Left cardiac atrium (tissue), 4 donors: ENCODE results near the gene RUFY4. TPM values are rescaled to one million over a fixed set of nuclear protein-coding genes. Genes with fewer than 3 reads are reported as not detected.
"Not testable (repeated sequence)": the region's sequence is repeated elsewhere in the genome, so short reads cannot be mapped to it uniquely, and the experiment has no call there.

Source experiments
- ATAC-seq, 2 donors: fragments of 200-7000 bp; cut with Tn5 transposase; one replicate each; pipeline ENCODE4 v1.9.1; 2020; ENCODE audit warnings: mild to moderate bottlenecking in 2 of 2, moderate library complexity in 2 of 2
- DNase-seq: peaks from one replicate; pipeline ENCODE4 v3.0.0-alpha.2; 2020
- intact Hi-C, 2 donors: fragments of 100-400 bp; cut with DNase I; formaldehyde crosslinking; loops; one replicate each; pipeline versions ENCODE4 v1.14.1 to v1.15.1; 2022 to 2023
- total RNA-seq, 2 donors: library from RNA; stranded (reverse); fragmentation: NEBNext Ultra II Directional; extraction: Animal tissue kit (Norgen Biotek cat#: 25700); gene quantifications; one replicate each; pipeline ENCODE4 v1.2.1, GENCODE V29; 2021
- donor health status: DM: no; HTN: yes; CAD: no.
- donor health status: DM: no; HTN: yes; CAD: no; lungs with severe emphysema.
- donor health status: DM: yes; HTN: yes; CAD: no.
- donor health status: Dilated cardiomyopathy.

Gene RUFY4
- total RNA-seq, 2 donors from 2014 or later: not detected

- no peak for ATAC-seq
- intact Hi-C loops: loop anchor here in 1 of 2 donors (5.0 kb wide), 1 partner anchor 38 kb away; no protein-coding TSS in a partner anchor
- DNase-seq: no peak
These were observed 38.5 kb upstream of the RUFY4 start for GRCh38 chr2:218030409-218031195.

GRCh38 chr2:218031261-218031660, 37.8 kb upstream of the RUFY4 start:
- ATAC-seq (no peak), DNase-seq (no peak)
- intact Hi-C loops: loop anchor here in 1 of 2 donors (5.0 kb wide), 1 partner anchor 39 kb away; no protein-coding TSS in a partner anchor

GRCh38 chr2:218031771-218032257, 37.2 kb upstream of the RUFY4 start:
- no peak for ATAC-seq
- intact Hi-C loops: loop anchor here in 1 of 2 donors (5.0 kb wide), 1 partner anchor 40 kb away; no protein-coding TSS in a partner anchor
- no peak for DNase-seq

- DNase-seq: no peak
- intact Hi-C loops: loop anchor here in 1 of 2 donors (5.0 kb wide), 1 partner anchor 40 kb away; no protein-coding TSS in a partner anchor
- ATAC-seq: no peak
These were observed 36.5 kb upstream of the RUFY4 start for GRCh38 chr2:218032336-218033171.

DNA sequence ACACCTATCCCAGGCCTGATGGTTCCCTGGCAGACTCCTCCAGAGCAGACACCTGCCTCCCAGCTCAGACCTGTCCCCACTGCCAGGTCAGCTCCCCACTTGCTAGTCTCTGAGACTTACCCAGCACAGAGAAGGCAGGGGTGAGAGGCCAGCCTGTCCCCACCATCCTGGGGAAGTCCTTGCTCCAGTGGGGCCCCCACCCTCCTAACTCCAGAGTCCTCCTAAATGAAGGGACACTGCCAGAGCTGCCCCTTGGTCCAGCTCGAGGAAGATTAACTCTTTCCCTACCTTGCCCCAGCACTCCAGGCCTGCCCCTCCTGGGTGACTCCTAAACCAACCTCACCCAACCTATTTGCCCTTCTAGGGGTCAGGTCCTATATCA, 35.9 kb upstream of the RUFY4 start:
- intact Hi-C loops: loop anchor here in 1 of 2 donors (5.0 kb wide), 1 partner anchor 41 kb away; no protein-coding TSS in a partner anchor
- ATAC-seq (no peak), DNase-seq (no peak)

- intact Hi-C loops: loop anchor here in 1 of 2 donors (5.0 kb wide), 1 partner anchor 42 kb away; no protein-coding TSS in a partner anchor
- no peak for DNase-seq
- peak; percentile 5 to 20 for ATAC-seq
These were observed 35.2 kb upstream of the RUFY4 start for GRCh38 chr2:218033590-218034496.

DNA sequence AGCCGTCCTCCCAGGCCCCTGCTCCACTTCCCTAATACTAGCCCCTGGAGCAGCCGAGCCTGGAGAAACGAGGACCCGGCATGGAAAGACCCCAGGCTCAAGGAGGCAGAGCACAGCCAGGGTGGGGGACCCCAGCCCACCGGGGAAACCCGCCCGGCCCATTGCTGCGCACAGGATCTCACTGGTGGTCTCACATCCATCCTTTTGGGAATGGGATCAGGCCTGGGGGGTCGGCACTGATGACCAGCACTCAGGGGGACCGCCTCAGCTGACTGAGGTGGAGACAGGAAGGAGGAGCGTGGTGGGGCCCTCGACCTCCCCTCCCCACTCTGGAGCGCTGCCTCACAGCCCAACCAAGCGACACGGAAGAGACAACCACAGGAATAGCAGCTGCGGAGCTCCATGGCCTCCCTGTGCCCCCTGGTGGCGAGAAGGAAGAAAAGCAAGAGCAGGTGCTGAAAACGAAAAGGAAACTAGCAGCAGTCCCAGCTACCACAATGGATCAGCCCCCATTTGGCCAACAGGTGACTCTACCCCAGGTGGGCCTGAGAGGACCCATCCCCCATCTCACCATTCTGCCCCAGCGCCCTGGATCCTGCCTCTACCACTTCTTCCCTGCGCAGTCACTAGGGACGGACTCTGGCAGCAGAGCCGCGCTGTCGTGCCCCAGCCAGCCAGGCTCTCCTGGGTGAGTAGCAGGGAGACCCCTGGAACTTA, 34.4 kb upstream of the RUFY4 start:
- DNase-seq (peak; percentile 78), ATAC-seq (peak; percentile 86 to 87)
- intact Hi-C loops: loop anchor here in 1 of 2 donors (5.0 kb wide), 1 partner anchor 42 kb away; no protein-coding TSS in a partner anchor

- no peak for ATAC-seq
- no peak for DNase-seq
- intact Hi-C loops: loop anchor here in 1 of 2 donors (2.0 kb wide), 1 partner anchor 251 kb away; no protein-coding TSS in a partner anchor
These were observed 33.5 kb upstream of the RUFY4 start for GRCh38 chr2:218035463-218036100.

DNA sequence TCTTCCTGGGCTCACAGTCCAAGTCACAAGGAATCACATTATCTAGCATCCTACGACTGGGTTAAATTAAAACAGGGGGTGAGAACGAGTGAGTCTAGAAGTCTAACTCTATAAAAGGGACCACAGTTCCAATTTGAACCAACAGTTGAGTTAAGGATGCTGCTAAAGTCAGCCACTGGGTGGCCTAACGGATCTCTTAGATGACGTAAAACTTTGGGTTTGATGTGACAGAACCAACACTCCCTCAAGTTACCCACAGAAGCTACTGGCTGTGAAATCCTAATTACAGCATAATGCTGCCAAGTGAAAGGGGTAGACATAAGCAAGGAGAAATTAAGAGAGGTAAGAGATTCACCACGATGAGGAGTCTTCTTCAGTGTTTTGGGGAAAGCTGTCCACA, 32.7 kb upstream of the RUFY4 start:
- intact Hi-C loops: loop anchor here in 1 of 2 donors (2.0 kb wide), 1 partner anchor 252 kb away; no protein-coding TSS in a partner anchor
- no peak for ATAC-seq
- no peak for DNase-seq

DNA sequence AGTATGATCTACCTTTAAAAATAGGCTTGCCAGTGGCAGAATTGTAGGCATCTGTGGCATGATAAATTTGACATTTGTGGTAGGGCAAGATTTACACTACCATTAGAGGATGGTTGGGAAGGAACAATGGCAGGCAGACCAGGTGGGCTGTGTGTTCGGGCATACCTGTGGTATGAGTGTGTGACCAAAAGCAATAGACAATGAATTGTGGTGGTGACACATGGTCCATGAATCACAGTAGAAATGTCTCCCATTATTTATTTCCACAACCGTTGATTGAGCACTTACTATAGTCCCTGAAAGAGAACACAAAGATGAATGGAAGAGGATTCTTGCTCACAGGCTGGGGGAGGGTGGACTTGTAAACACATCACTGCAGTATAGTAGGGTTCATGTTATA, 29.9 kb upstream of the RUFY4 start:
- intact Hi-C loops: no loop called here
- DNase-seq: no peak
- no peak for ATAC-seq

GRCh38 chr2:218040883-218041282, 28.2 kb upstream of the RUFY4 start:
- no peak for DNase-seq
- intact Hi-C loops: no loop called here
- no peak for ATAC-seq

DNA sequence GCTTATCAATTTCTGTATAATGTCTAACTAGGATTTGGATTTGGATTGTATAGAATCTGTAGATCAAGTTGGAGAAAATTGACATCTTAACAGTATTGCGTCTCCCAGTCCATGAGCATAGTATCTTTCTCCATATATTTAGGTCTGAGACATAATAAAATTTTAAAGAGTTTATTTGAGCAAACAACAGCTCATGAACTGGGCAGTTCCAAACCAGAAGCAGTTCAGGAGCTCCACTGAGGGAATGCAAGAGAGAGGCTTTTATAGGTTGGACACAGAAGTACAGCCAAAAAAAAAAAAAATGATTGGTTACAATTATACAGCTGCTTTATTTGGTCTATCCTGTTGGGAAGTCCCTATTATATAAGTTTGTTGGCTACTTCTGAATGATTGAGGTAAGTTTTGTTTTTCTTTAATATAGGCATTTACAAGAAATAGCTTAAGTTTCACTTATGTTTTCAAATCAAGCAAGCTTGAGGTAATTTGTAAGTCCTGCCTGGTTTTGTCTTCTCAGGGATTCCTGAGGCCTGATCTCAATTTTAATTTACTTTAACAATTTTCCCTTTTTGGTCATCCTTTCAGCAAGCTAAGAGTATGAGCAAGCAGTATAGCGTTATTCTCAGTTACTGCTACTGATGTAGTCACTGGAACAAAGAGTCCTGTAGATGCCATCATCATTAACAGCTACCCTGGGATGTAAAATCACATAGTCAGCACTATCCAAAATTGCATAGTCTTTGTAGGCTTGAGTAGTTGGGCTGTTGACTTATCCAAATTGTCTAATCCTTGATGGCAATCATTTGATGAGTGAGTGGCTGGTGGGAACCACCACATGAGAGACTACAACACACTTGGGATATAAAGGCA, 27.5 kb upstream of the RUFY4 start:
- ATAC-seq (no peak), DNase-seq (no peak)
- intact Hi-C loops: no loop called here

- ATAC-seq (no peak), DNase-seq (no peak)
- intact Hi-C loops: no loop called here
These were observed 26.0 kb upstream of the RUFY4 start for GRCh38 chr2:218043100-218043499.

- no peak for ATAC-seq
- intact Hi-C loops: no loop called here
- no peak for DNase-seq
These were observed 25.3 kb upstream of the RUFY4 start for GRCh38 chr2:218043701-218044109.

DNA sequence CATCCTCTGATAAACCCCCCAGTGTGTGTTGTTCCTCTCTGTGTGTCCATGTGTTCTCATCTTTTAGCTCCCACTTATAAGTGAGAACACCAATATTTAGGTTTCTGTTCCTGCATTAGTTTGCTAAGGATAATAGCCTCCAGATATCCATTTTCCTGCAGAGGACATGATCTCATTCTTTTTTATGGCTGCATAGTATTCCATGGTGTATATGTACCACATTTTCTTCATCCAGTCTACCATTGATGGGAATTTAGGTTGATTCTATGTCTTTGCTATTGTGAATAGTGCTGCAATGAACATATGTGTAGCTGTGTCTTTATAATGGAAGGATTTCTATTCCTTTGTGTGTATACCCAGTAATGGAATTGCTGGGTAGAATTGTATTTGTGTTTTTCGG, 24.5 kb upstream of the RUFY4 start:
- ATAC-seq: not testable (repeated sequence)

GRCh38 chr2:218046238-218046637, 22.8 kb upstream of the RUFY4 start:
- peak in 1 of 2 donors; percentile 77 for ATAC-seq
- DNase-seq: no peak
- intact Hi-C loops: no loop called here

More for the DNA sequence above, 24.5 kb upstream of the RUFY4 start:
- intact Hi-C loops, DNase-seq: not testable (repeated sequence)
